Right atrium auricular region (tissue), 2 donors: Measurements from ENCODE around the gene SERPINH1. TPM values are rescaled to one million over a fixed set of nuclear protein-coding genes. Genes with fewer than 3 reads are reported as not detected.

Experiments
- DNase-seq: peaks from one replicate; pipeline ENCODE4 v3.0.0-alpha.2; 2019; ENCODE audit warnings: low spot score
- H3K27ac ChIP-seq, 2 donors: fragments of 200-600 bp; sonication (generic); 1 replicate in 1 of 2; 2 replicates in 1 of 2; pipeline ENCODE4 v1.5.1; 2016 to 2019
- H3K27me3 ChIP-seq, 2 donors: fragments of 200-600 bp; sonication (generic); one replicate each; pipeline versions ENCODE4 v1.5.1 to v1.6.0; 2017 to 2019
- H3K36me3 ChIP-seq: fragments of 200-600 bp; sonication (generic); one replicate; pipeline ENCODE4 v1.5.1; 2016
- H3K4me1 ChIP-seq, 2 donors: fragments of 200-600 bp; sonication (generic); one replicate each; pipeline versions ENCODE4 v1.5.1 to v1.6.0; 2017 to 2019
- H3K4me3 ChIP-seq, 2 donors: fragments of 200-600 bp; sonication (generic); 1 replicate in 1 of 2; 2 replicates in 1 of 2; pipeline ENCODE4 v1.5.1; 2017 to 2019; ENCODE audit warnings: mild to moderate bottlenecking in 1 of 2, moderate library complexity in 1 of 2
- H3K9me3 ChIP-seq, 2 donors: fragments of 200-600 bp; sonication (generic); one replicate each; pipeline ENCODE4 v1.5.1; 2019
- CTCF ChIP-seq, 2 donors: fragments of 200-600 bp; sonication (generic); IDR thresholded peaks; one replicate each; pipeline ENCODE4 v1.5.1; 2019; ENCODE audit warnings: antibody characterized with exemption in 2 of 2
- total RNA-seq, 2 donors: library from RNA; depleted of rRNA; stranded (reverse); fragments of >200 nt; gene quantifications; one replicate each; pipeline ENCODE4 v1.1.0, GENCODE V29; 2016

The SERPINH1 gene
- total RNA-seq, 2 donors from 2014 or later = 114 to 195 TPM

- DNase-seq = no peak
- H3K27me3 ChIP-seq = no peaks in the 10 kb centered on the region
- H3K4me3 ChIP-seq = no peak overlapping the region
- no peak overlapping the region for H3K27ac ChIP-seq
- no peak for TF ChIP-seq CTCF (IDR thresholded peaks at IDR 0.05)
- no peaks in the 10 kb centered on the region for H3K9me3 ChIP-seq
- no peaks in the 10 kb centered on the region for H3K36me3 ChIP-seq
- H3K4me1 ChIP-seq = peaks cover 0 to 13% of the 10 kb centered on the region in 2 donors
Observed at GRCh38 chr11:75548595-75549272, 13.3 kb upstream of the SERPINH1 start.

DNA sequence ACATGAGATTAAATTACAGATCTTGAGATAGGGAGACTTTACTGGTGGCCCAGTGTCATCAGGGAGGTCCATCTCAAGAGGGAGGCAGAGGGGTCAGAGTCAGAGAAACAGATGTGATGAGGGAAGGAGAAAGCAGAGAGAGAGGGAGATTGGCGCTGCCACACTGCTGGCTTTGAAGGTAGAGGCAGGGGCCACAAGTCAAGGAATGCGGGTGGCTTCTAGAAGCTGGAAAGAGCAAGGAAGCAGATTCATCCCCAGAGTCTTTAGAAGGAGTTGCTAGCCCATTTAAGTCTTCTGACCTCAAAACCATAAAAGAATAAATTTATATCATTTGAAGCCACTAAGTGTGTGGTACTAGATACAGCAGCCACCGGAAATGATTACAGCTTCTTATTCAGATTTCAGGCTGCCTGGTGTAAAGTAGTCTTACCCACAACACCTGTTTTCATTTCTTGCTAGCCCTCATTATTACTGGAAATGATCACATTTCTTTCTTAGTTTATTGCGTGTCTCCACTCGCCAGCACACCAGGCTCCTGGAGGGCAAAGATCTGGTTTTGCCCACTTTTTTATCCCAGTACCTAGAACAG, 12.6 kb upstream of the SERPINH1 start:
- no peak for TF ChIP-seq CTCF (IDR thresholded peaks at IDR 0.05)
- Histone ChIP-seq H3K36me3 (no peaks in the 10 kb centered on the region), H3K27ac (no peak overlapping the region), H3K27me3 (no peaks in the 10 kb centered on the region), H3K9me3 (no peaks in the 10 kb centered on the region), H3K4me1 (peaks cover 0 to 20% of the 10 kb centered on the region in 2 donors), H3K4me3 (no peak overlapping the region)
- DNase-seq = no peak

- Histone ChIP-seq H3K27me3 (no peaks in the 10 kb centered on the region), H3K9me3 (no peaks in the 10 kb centered on the region), H3K4me1 (peaks cover 0 to 40% of the 10 kb centered on the region in 2 donors), H3K4me3 (no peak overlapping the region), H3K36me3 (no peaks in the 10 kb centered on the region), H3K27ac (peak overlapping the region; percentile 81 to 94)
- TF ChIP-seq CTCF (IDR thresholded peaks at IDR 0.05) = no peak
- no peak for DNase-seq
Observed at GRCh38 chr11:75553182-75553581, 8.9 kb upstream of the SERPINH1 start.

- no peak for DNase-seq
- Histone ChIP-seq H3K4me1 (peaks cover 0 to 47% of the 10 kb centered on the region in 2 donors), H3K27ac (peak overlapping the region; percentile 81 to 94), H3K27me3 (no peaks in the 10 kb centered on the region), H3K9me3 (no peaks in the 10 kb centered on the region), H3K36me3 (no peaks in the 10 kb centered on the region), H3K4me3 (no peak overlapping the region)
- TF ChIP-seq CTCF (IDR thresholded peaks at IDR 0.05) = no peak
Observed at GRCh38 chr11:75553889-75554257, 8.2 kb upstream of the SERPINH1 start.

- Histone ChIP-seq H3K4me1 (peaks cover 0 to 52% of the 10 kb centered on the region in 2 donors), H3K36me3 (no peaks in the 10 kb centered on the region), H3K4me3 (peak overlapping the region in 1 of 2 donors; percentile 25), H3K27me3 (no peaks in the 10 kb centered on the region), H3K9me3 (no peaks in the 10 kb centered on the region), H3K27ac (peak overlapping the region; percentile 81 to 94)
- TF ChIP-seq CTCF (IDR thresholded peaks at IDR 0.05) = no peak
- DNase-seq = peak; percentile 95
Observed at GRCh38 chr11:75554258-75555022, 7.6 kb upstream of the SERPINH1 start.
